NCI-H446 treated with DMSO at 0.1 percent for 48 hours (cell line): ENCODE results near the gene SHQ1.
"Not testable (repeated sequence)": the region's sequence is repeated elsewhere in the genome, so short reads cannot be mapped to it uniquely, and the experiment has no call there.

ENCODE experiments used
- DNase-seq: peaks from one replicate; lab custom pipeline; 2025; lab: John Stamatoyannopoulos, UW

SHQ1 gene

DNA sequence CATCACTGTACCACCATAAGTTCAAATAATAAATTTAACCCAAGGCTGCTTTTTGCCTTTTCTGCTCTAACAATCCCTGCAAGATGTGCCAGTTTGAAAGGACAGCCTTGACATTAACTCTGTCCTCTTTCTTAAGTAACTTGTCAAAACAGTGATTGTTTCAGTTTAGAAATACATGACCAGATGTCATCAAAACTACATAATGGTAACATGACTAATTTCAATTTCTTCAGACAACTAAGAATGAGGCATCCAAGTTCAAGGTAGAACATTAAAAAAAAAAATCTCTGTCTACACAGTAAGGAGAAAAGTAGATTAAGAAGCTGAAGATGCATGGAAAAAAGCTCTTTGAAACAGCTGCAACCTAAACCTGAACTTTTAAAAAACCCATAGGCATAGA, 47.4 kb downstream of the SHQ1 start:
- DNase-seq: no peak

DNA sequence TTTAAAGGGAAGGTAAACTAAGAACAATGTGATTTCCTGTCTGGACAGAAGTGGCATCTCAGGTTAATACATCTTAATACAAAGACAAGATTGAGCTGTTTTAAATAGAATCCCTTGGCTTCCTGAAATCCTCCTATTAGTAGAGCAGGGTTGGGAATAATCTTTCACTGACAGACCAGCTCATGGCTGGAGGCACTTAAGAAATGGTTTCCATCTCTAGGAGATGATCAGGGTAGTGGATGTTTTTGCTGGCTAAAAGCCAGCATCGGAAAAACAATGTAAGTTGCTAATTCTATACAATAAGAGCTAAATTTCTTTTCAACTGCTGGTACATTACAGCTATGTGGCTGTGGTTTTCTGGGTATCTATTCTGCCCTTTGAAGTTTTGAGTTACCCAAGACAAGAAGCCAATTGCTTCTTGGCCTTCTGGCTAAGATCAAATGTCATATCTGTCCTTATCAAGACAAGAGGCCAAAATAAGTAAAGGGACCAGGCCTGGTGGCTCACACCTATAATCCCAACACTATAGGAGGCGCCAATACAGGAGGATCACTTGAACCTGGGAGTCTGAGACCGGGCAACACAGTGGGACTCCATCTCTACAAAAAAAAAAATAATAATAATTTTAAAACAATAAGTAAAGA, 49.6 kb downstream of the SHQ1 start:
- DNase-seq: no peak

DNA sequence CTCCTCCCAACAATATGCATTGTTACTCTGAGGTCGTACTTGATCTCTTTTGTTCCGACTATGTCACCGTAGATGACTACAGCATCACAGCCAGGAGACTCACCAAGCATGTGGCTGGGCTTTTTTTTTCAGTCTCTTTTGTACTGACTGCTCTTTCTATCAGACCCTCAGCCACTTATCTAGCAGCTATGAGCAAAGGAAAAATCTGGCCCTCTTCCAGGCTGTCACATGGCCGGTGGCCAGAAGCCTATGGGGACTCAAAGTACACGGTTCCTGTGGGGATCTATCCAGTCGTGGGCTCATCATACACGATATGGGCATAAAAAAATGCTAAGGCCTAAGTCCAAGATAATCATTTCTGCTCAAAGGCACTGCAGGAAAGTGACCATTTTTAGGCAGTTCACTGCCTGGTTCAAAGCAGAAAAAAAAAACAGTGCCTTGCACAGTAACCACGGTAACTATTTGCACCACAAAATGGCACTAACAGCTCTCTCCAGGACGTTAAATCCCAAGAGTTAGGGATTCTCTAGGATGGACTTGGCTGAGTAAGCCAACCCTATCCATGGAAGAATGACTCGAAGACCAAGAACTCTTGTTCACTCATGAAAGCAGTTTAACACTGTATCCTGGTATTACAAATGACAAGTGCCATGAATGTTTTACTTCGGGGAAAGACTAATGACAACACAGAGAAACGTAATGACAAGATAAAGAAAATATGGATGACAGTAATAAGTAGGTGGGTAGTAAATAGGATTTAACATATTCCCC, 50.3 kb downstream of the SHQ1 start:
- peak; percentile 39 for DNase-seq

DNA sequence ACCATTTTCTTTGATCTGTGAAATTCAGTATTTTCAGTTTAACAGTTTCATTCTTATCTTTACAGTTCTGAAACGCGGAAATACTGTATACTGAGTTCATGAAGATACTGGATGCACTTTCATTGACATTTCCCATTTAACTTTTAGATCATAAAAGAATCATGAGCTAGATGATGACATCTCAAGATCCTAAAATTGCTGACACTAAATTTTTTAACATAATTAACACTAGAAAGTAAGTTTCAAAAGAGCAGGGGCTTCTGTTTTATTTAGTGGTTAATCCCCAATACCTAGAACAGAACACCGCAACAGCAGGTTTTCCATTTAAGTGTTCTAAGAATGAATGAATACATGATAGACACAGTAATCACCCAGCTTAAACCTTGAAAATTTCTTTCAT, 54.2 kb downstream of the SHQ1 start:
- no peak for DNase-seq

- no peak for DNase-seq
Measured at GRCh38 chr3:72791161-72791560, 57.1 kb downstream of the SHQ1 start.

GRCh38 chr3:72789786-72790185, 58.5 kb downstream of the SHQ1 start:
- DNase-seq: no peak

DNA sequence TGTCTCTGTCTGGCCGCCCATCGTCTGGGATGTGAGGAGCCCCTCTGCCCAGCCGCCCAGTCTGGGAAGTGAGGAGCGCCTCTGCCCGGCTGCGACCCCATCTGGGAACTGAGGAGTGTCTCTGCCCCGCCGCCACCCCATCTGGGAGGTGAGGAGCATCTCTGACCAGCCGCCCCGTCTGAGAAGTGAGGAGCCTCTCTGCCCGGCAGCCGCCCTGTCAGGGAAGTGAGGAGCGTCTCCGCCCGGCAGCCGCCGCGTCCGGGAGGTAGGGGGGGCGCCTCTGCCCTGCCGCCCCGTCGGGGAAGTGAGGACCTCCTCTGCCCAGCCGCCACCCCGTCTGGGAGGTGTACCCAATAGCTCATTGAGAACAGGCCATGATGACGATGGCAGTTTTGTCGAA, 60.0 kb downstream of the SHQ1 start:
- DNase-seq: not testable (repeated sequence)

- no peak for DNase-seq
Measured at GRCh38 chr3:72786668-72787067, 61.6 kb downstream of the SHQ1 start.

- no peak for DNase-seq
Measured at GRCh38 chr3:72784226-72784625, 64.0 kb downstream of the SHQ1 start.

- no peak for DNase-seq
Measured at GRCh38 chr3:72782521-72782920, 65.7 kb downstream of the SHQ1 start.

DNA sequence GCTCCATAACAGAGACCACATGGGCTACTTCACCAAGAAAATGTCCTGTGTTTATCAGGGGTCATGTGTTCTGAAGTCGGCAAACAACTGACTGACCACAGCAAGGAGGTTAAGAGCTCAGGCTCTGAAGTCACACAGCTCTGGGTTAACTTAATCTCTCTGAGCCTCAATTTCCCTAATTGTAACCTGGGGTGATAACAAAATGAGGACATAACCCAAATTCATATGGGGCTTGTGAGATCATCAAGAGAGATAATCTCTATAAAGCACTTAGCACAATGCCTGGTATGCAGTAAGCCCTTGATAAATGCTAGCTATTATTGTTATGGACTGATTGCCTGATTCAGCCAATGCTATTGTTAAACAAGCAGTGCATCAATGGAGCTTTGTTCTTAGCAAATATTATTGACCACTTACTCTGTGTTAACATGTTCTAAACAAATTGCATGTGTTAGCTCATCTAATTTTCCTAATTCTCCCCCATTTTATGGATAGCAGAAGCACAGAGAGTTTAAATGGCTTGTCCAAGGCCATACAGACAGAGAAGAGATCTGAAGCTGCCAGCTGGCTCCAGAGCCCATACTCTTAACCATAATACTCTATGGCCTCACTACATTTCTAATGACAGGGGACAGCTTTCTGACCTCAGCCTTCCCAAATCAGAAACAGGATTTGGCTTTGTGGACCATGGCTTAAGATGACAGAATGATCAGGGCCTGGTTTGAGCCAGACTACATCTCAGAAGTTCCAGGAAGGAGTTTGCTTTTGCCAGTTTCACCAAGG, 78.3 kb downstream of the SHQ1 start:
- DNase-seq: no peak

- DNase-seq: peak; percentile 38
Measured at GRCh38 chr3:72768936-72769335, 79.3 kb downstream of the SHQ1 start.

- DNase-seq: no peak
Measured at GRCh38 chr3:72768481-72768880, 79.8 kb downstream of the SHQ1 start.

DNA sequence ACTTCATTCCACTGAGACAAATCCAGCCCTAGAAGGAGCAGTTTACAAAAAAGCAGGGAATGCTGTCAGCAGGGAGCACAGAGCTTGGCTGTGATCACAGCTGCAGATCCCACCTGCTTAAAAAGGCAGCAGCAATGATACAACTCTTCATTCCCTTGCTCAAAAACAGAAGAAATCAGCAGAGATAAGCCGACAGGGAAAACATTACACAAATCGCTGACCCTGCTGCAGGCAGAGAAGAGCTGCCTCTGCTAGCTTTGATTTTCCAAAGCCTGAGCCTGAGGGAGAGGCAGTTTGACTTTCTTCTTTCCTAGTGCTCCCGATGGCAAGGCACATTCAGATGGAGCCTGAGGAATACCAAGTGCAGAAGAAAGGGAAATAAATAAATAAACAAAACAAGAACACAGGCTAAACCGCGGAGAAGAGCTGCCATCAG, 80.2 kb downstream of the SHQ1 start:
- DNase-seq: no peak

DNA sequence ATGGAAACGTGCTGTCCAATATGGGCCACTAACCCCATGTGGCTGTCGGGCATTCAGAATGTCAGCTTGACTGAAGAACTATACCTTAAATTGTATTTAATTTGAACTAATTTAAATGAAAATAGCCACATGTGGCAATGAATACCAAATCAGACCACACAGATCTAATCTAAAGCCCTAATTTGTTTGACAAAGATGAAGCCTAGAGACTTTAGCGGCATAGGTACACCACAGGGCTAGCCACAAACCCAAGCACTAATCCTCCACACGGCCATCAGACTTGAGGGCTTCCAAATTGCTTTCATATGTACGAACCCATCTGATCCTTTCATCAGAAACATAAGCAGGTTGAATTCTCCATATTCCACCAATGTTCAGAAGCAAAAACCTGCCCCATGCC, 81.4 kb downstream of the SHQ1 start:
- DNase-seq: no peak

DNA sequence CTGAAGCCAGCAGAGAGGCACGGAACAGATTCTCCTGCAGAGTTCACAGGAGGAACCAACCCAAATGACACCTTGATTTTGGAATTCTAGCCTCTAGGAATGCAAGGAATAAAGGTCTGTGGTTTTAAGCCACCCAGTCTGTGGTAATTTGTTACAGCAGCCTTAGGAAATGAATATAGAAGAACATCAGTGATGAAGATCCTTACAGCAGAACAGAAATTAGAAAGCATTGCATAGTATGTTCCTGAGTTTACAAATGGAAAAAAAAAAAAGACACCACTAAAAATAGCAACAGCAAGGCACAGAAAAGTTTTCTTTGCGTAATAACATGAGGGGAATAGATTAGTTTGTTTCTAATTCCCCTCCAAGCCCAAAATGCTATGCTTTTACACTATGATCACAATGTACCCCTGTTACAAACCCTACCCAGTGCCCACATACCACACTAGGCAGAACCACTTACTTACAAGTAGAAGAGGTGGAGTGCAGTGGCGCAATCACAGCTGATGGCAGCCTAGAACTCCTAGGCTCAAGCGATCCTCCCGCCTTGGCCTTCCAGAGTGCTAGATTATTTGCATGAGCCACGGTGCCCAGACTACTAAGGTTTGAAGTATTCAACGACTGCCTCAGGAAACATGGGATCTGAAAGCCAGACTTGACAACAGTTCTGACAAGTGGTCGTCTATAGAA, 84.3 kb downstream of the SHQ1 start:
- no peak for DNase-seq

GRCh38 chr3:72761410-72761809, 86.8 kb downstream of the SHQ1 start:
- no peak for DNase-seq

DNA sequence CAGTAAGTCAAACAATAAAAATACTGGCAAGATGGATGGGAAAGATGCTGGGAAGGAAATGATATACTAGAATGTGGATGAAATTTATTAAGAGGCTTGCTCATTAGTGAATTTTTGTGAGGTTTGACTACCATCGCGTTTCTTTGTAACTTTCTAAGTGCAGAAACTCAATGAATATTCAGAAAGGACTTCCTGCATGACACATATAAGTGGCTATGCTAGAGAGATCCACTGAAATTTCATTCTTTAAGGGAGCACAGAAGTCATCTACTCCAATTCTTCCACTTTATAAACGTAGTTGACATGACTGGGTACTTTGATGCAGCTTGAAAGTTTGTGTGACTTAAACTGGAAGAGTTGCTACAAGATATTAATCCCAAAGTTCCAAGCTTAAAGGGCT, 88.0 kb downstream of the SHQ1 start:
- DNase-seq: no peak

DNA sequence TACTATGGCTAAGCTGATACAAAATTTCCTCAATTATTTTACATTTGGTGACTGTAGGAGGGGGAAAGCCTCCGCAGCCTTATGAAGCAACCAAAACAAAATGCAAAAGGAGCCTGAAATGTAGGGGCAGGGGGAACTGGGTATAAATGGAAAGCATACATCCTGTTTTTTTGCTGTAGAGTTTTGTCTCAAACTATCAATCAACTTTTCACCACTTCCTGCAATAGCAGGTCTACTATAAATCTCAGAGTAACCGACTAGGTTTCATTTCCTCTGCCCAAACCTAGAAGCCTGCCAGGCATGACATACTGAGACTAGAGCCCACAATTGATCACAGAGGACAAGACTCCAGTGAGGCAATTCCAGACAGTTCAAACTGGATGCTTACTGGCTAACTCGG, 91.3 kb downstream of the SHQ1 start:
- no peak for DNase-seq

GRCh38 chr3:72754582-72754981, 93.7 kb downstream of the SHQ1 start:
- DNase-seq: no peak

GRCh38 chr3:72753495-72753894, 94.8 kb downstream of the SHQ1 start:
- no peak for DNase-seq

- DNase-seq: no peak
Measured at GRCh38 chr3:72750405-72750965, 97.8 kb downstream of the SHQ1 start.
